ENCODE measurements around the gene PGM2L1. TPM values are rescaled to one million over a fixed set of nuclear protein-coding genes. Genes with fewer than 3 reads are reported as not detected.

Gene PGM2L1
- total and polyA plus RNA-seq, 4 donors, result 0.33 to 8.2 (median 1.2) TPM

DNA sequence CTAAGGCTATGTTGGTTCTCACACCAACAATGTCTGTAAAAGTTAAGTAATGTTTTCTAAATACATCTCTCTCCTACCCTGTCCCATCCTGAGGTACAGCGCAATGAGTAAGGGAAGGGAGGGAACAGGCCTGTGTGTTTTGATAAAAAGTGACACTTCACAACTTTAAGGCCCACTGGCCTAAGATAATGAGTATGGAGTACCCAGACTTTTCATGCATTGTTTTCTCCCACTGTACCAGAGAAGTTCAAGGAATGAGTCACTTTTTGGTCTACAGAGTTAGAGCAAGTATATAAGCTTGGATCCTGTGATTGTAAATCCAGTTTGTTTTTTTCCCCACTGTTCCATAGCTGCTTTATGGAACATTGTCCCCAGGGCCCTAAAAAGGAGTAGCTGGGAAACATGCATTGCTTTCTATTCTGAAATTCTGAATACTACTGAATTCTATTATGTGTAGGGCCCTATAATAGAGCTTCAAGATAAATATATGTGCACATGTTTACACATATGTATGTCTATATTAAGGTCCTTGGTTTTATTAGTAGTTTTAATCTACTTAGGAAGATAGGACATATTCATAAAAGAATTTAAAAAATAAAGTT, 39.3 kb upstream of the PGM2L1 start:
- TF ChIP-seq GABPA (IDR thresholded peaks at IDR 0.05 in 1 of 2, conservative IDR thresholded peaks at IDR 0.05 in 1 of 2), result no peak
- TF ChIP-seq, protein P1, sequence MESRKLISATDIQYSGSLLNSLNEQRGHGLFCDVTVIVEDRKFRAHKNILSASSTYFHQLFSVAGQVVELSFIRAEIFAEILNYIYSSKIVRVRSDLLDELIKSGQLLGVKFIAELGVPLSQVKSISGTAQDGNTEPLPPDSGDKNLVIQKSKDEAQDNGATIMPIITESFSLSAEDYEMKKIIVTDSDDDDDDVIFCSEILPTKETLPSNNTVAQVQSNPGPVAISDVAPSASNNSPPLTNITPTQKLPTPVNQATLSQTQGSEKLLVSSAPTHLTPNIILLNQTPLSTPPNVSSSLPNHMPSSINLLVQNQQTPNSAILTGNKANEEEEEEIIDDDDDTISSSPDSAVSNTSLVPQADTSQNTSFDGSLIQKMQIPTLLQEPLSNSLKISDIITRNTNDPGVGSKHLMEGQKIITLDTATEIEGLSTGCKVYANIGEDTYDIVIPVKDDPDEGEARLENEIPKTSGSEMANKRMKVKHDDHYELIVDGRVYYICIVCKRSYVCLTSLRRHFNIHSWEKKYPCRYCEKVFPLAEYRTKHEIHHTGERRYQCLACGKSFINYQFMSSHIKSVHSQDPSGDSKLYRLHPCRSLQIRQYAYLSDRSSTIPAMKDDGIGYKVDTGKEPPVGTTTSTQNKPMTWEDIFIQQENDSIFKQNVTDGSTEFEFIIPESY (IDR thresholded peaks at IDR 0.05), result no peak
- TF ChIP-seq YY1 (IDR thresholded peaks at IDR 0.05), result no peak
- no peak for TF ChIP-seq NR2F2 (IDR thresholded peaks at IDR 0.05)
- TF ChIP-seq JUND (IDR thresholded peaks at IDR 0.05), result no peak
- TF ChIP-seq, protein P2, sequence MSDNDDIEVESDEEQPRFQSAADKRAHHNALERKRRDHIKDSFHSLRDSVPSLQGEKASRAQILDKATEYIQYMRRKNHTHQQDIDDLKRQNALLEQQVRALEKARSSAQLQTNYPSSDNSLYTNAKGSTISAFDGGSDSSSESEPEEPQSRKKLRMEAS (IDR thresholded peaks at IDR 0.05), result no peak
- no peak for TF ChIP-seq TAF1 (conservative IDR thresholded peaks at IDR 0.05)
- TF ChIP-seq FOXA2 (IDR thresholded peaks at IDR 0.05), result no peak
- no peak for TF ChIP-seq HNF4G (IDR thresholded peaks at IDR 0.05)
- TF ChIP-seq FOXA1 (IDR thresholded peaks at IDR 0.05), result no peak
- TF ChIP-seq, protein P3, sequence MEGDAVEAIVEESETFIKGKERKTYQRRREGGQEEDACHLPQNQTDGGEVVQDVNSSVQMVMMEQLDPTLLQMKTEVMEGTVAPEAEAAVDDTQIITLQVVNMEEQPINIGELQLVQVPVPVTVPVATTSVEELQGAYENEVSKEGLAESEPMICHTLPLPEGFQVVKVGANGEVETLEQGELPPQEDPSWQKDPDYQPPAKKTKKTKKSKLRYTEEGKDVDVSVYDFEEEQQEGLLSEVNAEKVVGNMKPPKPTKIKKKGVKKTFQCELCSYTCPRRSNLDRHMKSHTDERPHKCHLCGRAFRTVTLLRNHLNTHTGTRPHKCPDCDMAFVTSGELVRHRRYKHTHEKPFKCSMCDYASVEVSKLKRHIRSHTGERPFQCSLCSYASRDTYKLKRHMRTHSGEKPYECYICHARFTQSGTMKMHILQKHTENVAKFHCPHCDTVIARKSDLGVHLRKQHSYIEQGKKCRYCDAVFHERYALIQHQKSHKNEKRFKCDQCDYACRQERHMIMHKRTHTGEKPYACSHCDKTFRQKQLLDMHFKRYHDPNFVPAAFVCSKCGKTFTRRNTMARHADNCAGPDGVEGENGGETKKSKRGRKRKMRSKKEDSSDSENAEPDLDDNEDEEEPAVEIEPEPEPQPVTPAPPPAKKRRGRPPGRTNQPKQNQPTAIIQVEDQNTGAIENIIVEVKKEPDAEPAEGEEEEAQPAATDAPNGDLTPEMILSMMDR (IDR thresholded peaks at IDR 0.05; ENCODE audit: low read depth, low read length, missing input control), result no peak
- no peak for TF ChIP-seq RAD21 (IDR thresholded peaks at IDR 0.05)
- TF ChIP-seq, protein P4, sequence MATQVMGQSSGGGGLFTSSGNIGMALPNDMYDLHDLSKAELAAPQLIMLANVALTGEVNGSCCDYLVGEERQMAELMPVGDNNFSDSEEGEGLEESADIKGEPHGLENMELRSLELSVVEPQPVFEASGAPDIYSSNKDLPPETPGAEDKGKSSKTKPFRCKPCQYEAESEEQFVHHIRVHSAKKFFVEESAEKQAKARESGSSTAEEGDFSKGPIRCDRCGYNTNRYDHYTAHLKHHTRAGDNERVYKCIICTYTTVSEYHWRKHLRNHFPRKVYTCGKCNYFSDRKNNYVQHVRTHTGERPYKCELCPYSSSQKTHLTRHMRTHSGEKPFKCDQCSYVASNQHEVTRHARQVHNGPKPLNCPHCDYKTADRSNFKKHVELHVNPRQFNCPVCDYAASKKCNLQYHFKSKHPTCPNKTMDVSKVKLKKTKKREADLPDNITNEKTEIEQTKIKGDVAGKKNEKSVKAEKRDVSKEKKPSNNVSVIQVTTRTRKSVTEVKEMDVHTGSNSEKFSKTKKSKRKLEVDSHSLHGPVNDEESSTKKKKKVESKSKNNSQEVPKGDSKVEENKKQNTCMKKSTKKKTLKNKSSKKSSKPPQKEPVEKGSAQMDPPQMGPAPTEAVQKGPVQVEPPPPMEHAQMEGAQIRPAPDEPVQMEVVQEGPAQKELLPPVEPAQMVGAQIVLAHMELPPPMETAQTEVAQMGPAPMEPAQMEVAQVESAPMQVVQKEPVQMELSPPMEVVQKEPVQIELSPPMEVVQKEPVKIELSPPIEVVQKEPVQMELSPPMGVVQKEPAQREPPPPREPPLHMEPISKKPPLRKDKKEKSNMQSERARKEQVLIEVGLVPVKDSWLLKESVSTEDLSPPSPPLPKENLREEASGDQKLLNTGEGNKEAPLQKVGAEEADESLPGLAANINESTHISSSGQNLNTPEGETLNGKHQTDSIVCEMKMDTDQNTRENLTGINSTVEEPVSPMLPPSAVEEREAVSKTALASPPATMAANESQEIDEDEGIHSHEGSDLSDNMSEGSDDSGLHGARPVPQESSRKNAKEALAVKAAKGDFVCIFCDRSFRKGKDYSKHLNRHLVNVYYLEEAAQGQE (IDR thresholded peaks at IDR 0.05), result no peak
- Histone ChIP-seq H3K9ac (ENCODE audit: low read depth in 1 of 2, low read length in 2 of 2) (no peak overlapping the region), H3K27me3 (ENCODE audit: control insufficient read depth in 4 of 4, insufficient read depth in 4 of 4, low read length in 3 of 4) (no peaks in the 10 kb centered on the region), H3K4me3 (ENCODE audit: low read depth in 1 of 3, low read length in 3 of 3) (no peak overlapping the region), H3K27ac (ENCODE audit: low read depth in 1 of 2, low read length in 2 of 2) (no peak overlapping the region), H3K9me3 (ENCODE audit: control insufficient read depth in 4 of 4, low read length in 3 of 4) (no peaks in the 10 kb centered on the region), H3K36me3 (ENCODE audit: control insufficient read depth in 4 of 4, insufficient read depth in 3 of 4, low read depth in 1 of 4, low read length in 3 of 4) (no peaks in the 10 kb centered on the region), H3K4me1 (ENCODE audit: control insufficient read depth in 4 of 4, insufficient read depth in 4 of 4, low read length in 3 of 4) (no peaks in the 10 kb centered on the region)
- no peak for DNase-seq (ENCODE audit: low spot score)
- WGBS, result 96% methylated on average over 1 of the region's 1 CpG

DNA sequence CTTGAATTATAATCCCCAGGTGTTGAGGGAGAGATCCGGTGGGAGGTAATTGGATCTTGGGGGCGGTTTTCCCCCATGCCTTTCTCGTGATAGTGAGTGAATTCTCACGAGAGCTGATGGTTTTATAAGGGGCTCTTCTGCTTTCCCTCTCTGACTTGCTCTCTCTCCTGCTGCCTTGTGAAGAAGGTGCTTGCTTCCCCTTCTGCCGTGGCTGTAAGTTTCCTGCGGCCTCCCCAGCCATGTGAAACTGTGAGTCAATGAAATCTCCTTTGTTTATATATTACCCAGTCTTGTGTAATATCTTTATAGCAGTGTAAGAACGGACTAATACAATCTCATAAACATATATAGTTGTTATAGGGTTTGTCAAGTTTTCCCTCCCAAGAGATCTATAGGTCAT, 36.3 kb upstream of the PGM2L1 start:
- no peak overlapping the region for H3K9ac ChIP-seq (ENCODE audit: low read depth in 1 of 2, low read length in 2 of 2)
- H3K27me3 ChIP-seq (ENCODE audit: control insufficient read depth in 4 of 4, insufficient read depth in 4 of 4, low read length in 3 of 4), result no peaks in the 10 kb centered on the region
- H3K4me1 ChIP-seq (ENCODE audit: control insufficient read depth in 4 of 4, insufficient read depth in 4 of 4, low read length in 3 of 4), result no peaks in the 10 kb centered on the region
- H3K36me3 ChIP-seq (ENCODE audit: control insufficient read depth in 4 of 4, insufficient read depth in 3 of 4, low read depth in 1 of 4, low read length in 3 of 4), result no peaks in the 10 kb centered on the region
- no peak for DNase-seq (ENCODE audit: low spot score)
- no peak overlapping the region for H3K27ac ChIP-seq (ENCODE audit: low read depth in 1 of 2, low read length in 2 of 2)
- WGBS, result 55% methylated on average over 7 of the region's 7 CpGs
- no peaks in the 10 kb centered on the region for H3K9me3 ChIP-seq (ENCODE audit: control insufficient read depth in 4 of 4, low read length in 3 of 4)
- H3K4me3 ChIP-seq (ENCODE audit: low read depth in 1 of 3, low read length in 3 of 3), result no peak overlapping the region
- TF ChIP-seq JUND (IDR thresholded peaks at IDR 0.05) (no peak), RXRA (IDR thresholded peaks at IDR 0.05) (no peak), HNF4G (IDR thresholded peaks at IDR 0.05) (no peak), NR2F2 (IDR thresholded peaks at IDR 0.05) (no peak), YY1 (IDR thresholded peaks at IDR 0.05) (no peak), EGR1 (IDR thresholded peaks at IDR 0.05; ENCODE audit: low read depth in 2 of 2) (no peak), RAD21 (IDR thresholded peaks at IDR 0.05) (no peak), TAF1 (conservative IDR thresholded peaks at IDR 0.05) (no peak), HNF4A (conservative IDR thresholded peaks at IDR 0.05) (no peak)
- TF ChIP-seq, protein P1 (IDR thresholded peaks at IDR 0.05), result no peak
- TF ChIP-seq, protein P3 (IDR thresholded peaks at IDR 0.05; ENCODE audit: low read depth, low read length, missing input control), result no peak

Data from liver (tissue), 9 donors.